NB4 (cell line): ENCODE data around the gene ZBTB7C.

Experiments used
- CTCF ChIP-seq: IDR thresholded peaks from one replicate; pipeline ENCODE4 v1.5.1; 2012; ENCODE audit warnings: low read depth, low read length
- MYC ChIP-seq: IDR thresholded peaks from 2 replicates; pipeline ENCODE4 v1.6.1; 2011; ENCODE audit warnings: low read depth, low read length
- POLR2A ChIP-seq: IDR thresholded peaks from 2 replicates; pipeline ENCODE4 v1.6.1; 2011; ENCODE audit warnings: mild to moderate bottlenecking; ENCODE audit not compliant: insufficient read length; ENCODE audit errors: extremely low read depth
- TF ChIP-seq, protein P1 (sequence below): IDR thresholded peaks from 2 replicates; pipeline ENCODE4 v1.6.1; 2011; ENCODE audit warnings: low read depth, low read length

- TF ChIP-seq CTCF (no peak), POLR2A (no peak), MYC (no peak)
- TF ChIP-seq, protein P1, sequence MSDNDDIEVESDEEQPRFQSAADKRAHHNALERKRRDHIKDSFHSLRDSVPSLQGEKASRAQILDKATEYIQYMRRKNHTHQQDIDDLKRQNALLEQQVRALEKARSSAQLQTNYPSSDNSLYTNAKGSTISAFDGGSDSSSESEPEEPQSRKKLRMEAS: no peak
Observed at GRCh38 chr18:48340560-48340959, 68.6 kb downstream of the ZBTB7C start.
